HG02588 (cell line): ENCODE results near the gene TP53BP1.

Experiments
- ATAC-seq: cut with Tn5 transposase; IDR thresholded peaks from one replicate; pipeline ENCODE4 v1.9.1; 2021; ENCODE audit warnings: mild to moderate bottlenecking, moderate library complexity; ENCODE audit not compliant: unreplicated experiment

Gene TP53BP1

DNA sequence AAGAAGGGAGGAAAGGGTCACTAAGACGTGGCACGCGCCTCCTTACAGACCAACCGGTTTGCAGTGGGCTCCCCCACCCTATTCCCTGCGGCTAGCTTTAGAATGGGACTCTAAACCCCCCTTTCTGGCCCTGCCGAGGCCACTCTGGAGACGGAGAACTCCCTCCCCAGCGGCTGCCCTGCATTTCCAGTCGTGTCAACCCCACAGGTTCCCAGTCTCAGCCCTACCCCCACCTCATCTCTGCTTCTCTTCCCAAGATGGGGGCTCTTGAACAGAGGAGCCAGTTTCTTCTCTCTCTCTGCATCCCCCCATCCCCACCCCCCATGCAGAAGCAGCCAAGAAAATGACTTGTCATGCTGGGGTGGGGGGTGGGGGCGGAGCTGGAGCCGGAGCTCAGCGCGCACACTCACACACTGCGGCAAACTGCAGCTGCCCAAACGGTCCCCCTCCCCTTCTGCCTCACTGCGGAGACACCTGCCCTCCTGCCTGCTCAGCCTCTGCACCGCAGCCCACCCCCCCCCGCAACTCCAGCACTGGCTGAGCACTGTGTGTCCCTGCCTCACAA lies 25.3 kb upstream of the TP53BP1 start:
- ATAC-seq = no peak

DNA sequence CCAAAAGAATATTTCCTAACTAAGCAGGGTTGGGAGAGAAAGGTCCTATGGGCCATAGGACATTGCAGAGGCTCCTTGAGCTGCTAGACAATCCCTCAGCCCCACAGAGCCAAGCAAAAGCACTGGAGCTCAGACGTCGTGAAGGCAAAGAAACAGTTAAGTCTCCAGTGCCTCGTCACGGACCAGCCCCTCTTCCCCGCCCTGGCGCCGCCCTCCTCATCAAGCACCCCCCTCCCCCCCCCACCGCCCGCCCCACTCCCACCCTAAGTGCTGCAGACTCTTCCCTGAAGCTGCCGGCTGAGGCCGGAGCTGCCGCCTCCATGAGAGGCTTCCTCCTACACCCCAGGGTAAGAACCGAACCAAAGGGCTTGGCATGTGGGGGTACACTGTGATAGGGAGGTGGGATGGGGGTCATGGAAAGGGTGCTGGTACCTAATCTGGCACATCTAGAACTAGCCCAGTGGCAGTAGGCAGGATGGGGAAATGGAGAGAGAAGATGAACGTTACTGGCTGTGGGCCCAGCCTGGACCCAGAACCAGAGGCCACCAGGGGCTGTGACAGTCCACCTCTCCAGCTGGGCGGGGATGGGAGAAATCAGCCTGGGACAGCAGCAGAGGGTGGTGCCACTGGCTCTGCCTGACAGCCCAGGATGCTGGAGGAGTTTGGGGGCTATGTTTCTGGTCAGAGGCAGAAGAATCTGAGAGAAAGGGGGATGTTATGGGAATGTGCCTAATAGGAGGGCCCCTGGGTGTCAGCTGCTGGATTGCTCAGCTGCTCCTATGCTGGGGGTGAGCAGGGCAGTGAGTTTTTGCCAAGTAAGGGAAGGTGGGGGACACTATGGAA lies 24.6 kb upstream of the TP53BP1 start, which contains the start of gene MAP1A:
TSS of gene MAP1A (plus strand) at position 255 of the 843 bp plus-strand sequence. CDS start 3,866 bp downstream, outside the sequence.
- ATAC-seq = no peak

GRCh38 chr15:43516801-43517353 lies 23.9 kb upstream of the TP53BP1 start:
- no peak for ATAC-seq

- ATAC-seq = no peak
Measured at GRCh38 chr15:43516185-43516584, 23.2 kb upstream of the TP53BP1 start.

DNA sequence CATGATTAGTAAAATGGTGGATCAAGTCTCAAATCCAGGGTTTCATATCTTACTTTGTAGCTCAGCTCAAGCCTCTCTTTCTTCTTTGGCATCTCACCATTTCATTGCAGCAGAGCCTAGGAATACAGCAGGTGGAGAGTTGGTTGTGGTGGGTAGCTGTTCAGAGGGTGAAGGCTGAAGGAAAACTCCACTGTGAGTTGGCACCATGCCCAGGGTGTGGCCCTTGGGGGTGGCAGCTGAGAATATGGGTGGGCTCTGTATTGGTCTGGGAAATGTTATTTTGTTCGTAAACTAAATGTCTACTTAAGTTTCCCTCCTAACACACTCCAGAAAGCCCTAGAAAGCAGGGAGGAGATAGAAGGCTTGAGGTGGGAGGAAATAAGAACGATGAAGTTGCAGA lies 22.8 kb upstream of the TP53BP1 start:
- no peak for ATAC-seq

DNA sequence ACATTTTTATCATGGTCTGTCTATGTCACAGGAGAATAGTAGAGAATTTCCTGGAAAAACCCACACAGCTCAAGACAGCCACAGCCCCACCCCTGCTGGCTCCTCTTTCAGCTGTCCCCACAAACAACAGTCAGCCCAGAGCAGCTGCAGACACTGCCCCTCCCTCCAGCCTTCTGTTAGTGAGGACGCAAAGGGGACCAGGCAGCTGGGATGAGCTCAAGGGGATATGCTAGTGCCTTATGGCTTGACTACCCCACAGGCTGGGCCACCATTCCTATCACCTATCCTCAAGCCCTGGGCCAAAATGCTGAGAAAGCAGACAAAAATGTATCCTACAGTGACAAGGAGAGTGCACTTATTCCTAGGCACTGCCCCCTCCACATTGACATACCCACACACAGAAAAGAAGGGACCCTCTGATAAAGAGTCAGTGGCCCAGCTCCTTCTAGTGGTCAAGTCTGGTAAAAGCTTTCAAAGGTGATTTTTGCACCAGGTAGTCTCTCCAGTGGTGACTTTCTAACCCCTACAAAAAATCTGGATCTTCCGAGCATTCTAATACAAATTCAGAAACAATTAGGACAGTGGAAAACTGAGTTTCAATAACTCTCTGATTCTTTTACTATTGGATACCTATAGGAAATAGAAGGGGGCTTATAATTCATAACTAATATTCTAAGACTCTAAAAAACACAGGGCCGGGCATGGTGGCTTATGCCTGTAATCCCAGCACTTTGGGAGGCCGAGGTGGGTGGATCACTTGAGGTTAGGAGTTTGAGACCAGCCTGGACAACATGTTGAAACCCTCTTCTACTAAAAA lies 21.5 kb upstream of the TP53BP1 start:
- ATAC-seq = no peak

DNA sequence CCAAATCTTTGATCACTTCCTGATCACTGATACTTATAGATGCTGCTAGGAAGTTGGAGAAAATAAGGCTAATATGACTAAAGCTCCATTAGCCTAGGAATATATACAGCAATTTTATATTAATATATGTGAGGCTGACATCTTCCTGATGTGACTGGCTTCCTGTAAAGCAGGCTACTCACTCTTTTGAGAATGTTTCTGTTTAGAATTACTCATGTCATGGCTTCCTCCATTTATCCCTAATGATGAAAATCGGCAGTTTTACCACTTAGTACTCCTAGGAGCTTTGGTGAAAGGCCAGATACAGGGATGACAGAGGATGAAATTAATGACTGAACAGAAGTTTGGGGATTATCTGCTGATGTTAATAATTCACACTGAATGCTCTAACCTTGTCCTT lies 20.6 kb upstream of the TP53BP1 start:
- ATAC-seq = no peak

DNA sequence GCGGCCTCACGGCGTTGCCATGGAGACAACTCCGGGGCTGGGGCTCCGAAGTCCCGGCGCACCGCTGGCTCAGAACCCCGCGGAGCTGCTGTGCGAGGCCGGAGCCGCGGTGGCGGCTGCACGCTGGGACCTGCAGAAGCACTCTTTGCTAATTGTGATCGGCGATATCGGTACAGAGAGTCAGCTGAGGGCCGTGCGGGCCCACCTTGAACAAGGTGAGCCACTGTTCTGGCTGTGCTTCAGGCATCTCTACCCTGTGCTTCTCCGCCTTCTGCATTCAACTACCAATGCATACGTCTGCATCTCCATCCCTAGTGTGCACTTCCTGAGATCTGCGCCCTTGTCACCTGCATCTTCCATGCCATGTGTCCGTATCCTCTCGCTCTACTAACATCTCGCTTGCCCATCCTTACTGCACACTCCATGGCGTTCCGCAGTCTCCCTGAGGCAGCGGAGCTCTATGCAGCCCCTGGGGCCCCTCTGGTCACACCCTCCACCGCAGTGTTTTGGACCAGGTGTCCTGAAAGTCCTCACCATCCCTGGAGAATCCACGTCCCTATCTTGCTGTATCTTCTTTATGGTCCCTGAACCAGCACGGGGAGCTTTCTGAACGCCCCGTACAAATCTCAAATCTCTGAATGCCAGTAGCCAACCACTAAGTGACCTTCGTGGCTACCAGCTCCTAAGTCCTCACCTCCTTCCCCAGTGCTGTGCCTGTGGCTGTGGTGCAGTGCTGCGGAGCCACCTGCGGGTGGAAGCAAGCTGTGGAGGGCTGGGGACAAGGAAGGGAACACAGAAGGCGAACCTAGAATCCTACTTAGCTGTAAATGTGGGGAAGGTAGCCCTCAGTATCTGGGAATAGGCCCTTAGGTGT lies 18.3 kb upstream of the TP53BP1 start:
- ATAC-seq = no peak

DNA sequence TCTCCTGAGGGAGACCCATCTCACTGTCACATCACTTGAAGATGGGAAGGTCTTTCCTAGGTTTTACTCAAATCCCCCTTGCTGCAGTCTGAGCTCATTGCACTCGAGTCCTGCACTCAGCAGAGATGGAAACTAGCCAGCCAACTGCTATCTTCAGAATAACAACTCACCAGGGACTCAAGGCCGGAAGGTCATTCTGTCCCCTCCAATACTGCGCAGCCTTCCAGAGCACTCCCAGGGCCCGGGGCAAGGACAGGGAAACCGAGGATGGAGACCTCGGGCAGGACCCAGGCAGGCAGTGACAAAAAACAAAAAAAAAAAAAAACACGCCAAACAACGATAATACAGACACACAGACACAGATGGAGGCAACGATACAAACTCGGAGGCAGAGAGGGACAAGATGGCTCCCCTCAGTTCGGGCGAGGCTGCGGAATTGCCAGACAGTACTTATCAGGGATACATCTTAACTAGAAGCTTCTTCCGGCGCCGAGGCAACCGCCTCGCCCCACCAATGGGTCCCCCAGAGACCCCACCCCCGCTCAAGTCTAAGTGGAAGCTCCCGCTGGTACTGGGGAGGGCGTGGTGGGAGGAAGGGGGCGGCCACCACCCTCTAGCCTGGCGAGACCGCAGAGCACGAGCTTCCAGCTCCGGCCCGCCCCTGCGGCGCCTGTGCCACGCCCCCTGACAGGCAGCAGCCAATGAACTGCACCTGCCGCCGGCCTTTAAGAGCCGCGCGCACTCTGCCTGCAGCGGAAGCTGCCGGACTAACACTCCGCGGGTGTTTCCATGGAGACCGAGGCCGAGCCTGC lies 17.4 kb upstream of the TP53BP1 start:
- ATAC-seq = peak; percentile 95

DNA sequence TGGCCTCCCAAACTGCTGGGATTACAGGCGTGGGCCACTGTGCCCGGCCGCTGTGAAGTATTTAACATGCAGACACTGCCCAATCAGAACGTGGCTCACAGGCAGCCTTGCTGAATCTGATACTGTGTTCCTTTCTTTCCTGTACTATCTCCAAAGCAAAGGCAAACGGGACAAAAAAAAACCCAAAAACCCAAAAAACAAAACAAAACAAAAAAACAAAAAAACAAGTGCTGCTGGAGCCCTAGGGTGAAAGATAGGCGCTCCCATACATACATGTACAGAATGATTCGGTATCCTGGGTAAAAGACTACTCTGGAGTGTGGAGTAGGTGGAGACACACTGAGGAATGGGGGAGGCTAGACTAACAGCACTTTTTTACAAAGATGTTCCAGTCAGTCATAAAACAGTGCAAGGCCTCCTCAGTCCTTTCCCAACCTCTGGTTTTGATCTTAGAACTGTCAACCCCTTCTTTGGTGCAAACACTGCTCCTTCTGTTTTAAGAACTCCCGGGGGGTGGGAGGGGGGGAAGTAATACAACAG lies 16.8 kb upstream of the TP53BP1 start:
- ATAC-seq = no peak

DNA sequence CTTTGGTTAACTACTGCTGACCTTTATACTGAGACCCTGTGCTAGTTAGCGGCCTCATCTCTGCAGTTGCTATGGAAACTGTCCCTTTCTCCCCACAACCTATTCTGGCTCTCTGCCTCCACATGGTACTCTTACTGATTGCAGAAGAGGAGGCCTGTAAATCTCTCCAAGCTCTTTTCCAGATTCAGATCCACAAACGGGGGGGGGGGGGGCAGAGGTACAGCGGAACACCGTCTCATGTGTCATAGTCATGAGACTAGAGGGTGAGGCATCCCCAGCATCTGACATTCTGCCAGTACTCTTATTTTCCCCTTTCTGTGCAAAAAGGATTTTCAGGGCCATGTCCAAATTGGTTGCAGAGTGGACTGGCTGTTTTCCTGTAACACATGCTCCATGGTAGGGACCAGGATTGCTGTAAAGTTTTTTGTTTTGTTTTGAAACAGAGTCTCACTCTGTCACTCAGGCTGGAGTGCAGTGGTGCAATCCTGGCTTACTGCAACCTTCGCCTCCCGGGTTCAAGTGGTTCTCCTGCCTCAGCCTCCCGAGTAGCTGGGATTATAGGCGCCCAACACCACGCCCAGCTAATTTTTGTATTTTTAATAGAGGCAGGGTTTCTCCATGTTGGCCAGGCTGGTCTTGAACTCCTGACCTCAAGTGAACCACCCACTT lies 16.2 kb upstream of the TP53BP1 start:
- no peak for ATAC-seq

DNA sequence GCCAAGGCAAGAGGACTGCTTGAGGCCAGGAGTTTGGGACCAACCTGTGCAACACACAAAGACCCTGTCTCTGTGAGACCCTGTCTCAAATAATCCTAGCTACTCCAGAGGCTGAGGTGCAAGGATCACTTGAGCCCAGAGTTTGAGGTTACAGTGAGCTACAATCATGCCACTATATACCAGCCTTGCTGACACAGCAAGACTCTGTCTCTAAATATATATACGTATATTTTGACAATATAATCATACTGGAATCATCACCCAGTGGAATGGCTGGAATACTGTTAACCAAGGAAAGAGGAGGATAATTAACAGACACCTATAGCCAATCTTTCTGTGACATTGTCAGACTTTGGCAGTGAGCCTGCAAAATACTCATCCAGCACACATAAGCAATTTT lies 15.5 kb upstream of the TP53BP1 start:
- ATAC-seq = no peak

GRCh38 chr15:43505738-43506137 lies 12.8 kb upstream of the TP53BP1 start:
- no peak for ATAC-seq

- no peak for ATAC-seq
Measured at GRCh38 chr15:43499635-43500034, 6.7 kb upstream of the TP53BP1 start.

- ATAC-seq = no peak
Measured at GRCh38 chr15:43498990-43499389, 6.0 kb upstream of the TP53BP1 start.

- ATAC-seq = no peak
Measured at GRCh38 chr15:43493703-43494472, 932 bp upstream of the TP53BP1 start.

GRCh38 chr15:43492266-43492665 lies 690 bp downstream of the TP53BP1 start:
- ATAC-seq = no peak

- ATAC-seq = no peak
Measured at GRCh38 chr15:43489191-43489590, 3.8 kb downstream of the TP53BP1 start.
